Upper lobe of left lung (tissue), 4 donors: ENCODE results near the gene TFPI.

Source experiments
- EP300 ChIP-seq, 4 donors: sonication (generic); formaldehyde crosslinking; IDR thresholded peaks; one replicate each; pipeline ENCODE4 v1.5.1; 2017; ENCODE audit warnings: antibody characterized with exemption in 4 of 4, control low read depth in 2 of 4
- POLR2A ChIP-seq, 4 donors: fragments of 450-650 bp; IDR thresholded peaks; one replicate each; pipeline ENCODE4 v1.5.1; 2016 to 2017; ENCODE audit warnings: antibody characterized with exemption in 4 of 4, mild to moderate bottlenecking in 2 of 4
- POLR2AphosphoS5 ChIP-seq, 2 donors: sonication (generic); formaldehyde crosslinking; IDR thresholded peaks; one replicate each; pipeline ENCODE4 v1.5.1; 2017; ENCODE audit warnings: antibody characterized with exemption in 2 of 2
- TF ChIP-seq, protein P1 (sequence below), 6 experiments: fragments of 450-650 bp in 4 of 6; fragments of 200-600 bp in 2 of 6; sonication (generic) in 2 of 6; IDR thresholded peaks; one replicate each; pipeline ENCODE4 v1.5.1; 2016 to 2019; ENCODE audit warnings: antibody characterized with exemption in 6 of 6

DNA sequence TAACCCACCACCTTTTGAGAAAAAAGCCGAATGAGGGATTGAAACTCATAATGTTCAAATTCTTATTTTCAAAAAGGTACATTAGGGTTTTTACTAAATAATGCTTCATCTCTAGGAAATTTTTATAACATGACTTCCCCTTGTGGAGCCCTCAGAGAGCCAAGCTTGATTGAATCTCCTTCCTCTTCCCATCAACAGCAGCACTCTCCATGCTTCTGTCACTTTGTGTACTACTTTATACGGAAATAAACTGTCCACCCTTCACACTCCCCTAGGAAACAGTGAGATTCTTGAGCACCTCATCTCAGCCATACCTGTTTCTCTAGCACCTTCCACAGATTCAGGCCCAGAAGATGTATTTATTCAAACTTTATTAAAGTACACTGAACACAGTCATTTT, 51.8 kb downstream of the TFPI start:
- TF ChIP-seq, protein P1, sequence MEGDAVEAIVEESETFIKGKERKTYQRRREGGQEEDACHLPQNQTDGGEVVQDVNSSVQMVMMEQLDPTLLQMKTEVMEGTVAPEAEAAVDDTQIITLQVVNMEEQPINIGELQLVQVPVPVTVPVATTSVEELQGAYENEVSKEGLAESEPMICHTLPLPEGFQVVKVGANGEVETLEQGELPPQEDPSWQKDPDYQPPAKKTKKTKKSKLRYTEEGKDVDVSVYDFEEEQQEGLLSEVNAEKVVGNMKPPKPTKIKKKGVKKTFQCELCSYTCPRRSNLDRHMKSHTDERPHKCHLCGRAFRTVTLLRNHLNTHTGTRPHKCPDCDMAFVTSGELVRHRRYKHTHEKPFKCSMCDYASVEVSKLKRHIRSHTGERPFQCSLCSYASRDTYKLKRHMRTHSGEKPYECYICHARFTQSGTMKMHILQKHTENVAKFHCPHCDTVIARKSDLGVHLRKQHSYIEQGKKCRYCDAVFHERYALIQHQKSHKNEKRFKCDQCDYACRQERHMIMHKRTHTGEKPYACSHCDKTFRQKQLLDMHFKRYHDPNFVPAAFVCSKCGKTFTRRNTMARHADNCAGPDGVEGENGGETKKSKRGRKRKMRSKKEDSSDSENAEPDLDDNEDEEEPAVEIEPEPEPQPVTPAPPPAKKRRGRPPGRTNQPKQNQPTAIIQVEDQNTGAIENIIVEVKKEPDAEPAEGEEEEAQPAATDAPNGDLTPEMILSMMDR (IDR thresholded peaks at IDR 0.05), result no peak
- no peak for TF ChIP-seq POLR2A (IDR thresholded peaks at IDR 0.05)
- TF ChIP-seq POLR2AphosphoS5 (IDR thresholded peaks at IDR 0.05), result no peak
- no peak for TF ChIP-seq EP300 (IDR thresholded peaks at IDR 0.05)
